Smooth muscle cell (in vitro differentiated cells): Measurements from ENCODE around the gene SETSIP. TPM values are rescaled to one million over a fixed set of nuclear protein-coding genes. Genes with fewer than 3 reads are reported as not detected.

Experiments used
- DNase-seq: peaks from one replicate; lab custom pipeline; 2025; ENCODE audit not compliant: unreplicated experiment; lab: John Stamatoyannopoulos, UW
- H2AFZ ChIP-seq: fragments of 200-600 bp; sonication (generic); 2 replicates; pipeline ENCODE4 v1.6.0; 2016; ENCODE audit warnings: antibody characterized with exemption, low read depth, mild to moderate bottlenecking
- H3F3A ChIP-seq: fragments of 200-600 bp; sonication (generic); 2 replicates; pipeline ENCODE4 v1.6.0; 2017; ENCODE audit warnings: antibody characterized with exemption, low read depth
- H3K27ac ChIP-seq: fragments of 200-600 bp; sonication (generic); 2 replicates; pipeline ENCODE4 v1.5.1; 2016; ENCODE audit warnings: low read depth, mild to moderate bottlenecking
- H3K27me3 ChIP-seq: fragments of 200-600 bp; sonication (generic); 2 replicates; pipeline ENCODE4 v1.6.1; 2016; ENCODE audit warnings: low read depth, mild to moderate bottlenecking
- H3K36me3 ChIP-seq: fragments of 200-600 bp; sonication (generic); 2 replicates; pipeline ENCODE4 v1.5.1; 2016; ENCODE audit warnings: low read depth
- H3K4me1 ChIP-seq: fragments of 200-600 bp; sonication (generic); 2 replicates; pipeline ENCODE4 v1.5.1; 2016; ENCODE audit warnings: low read depth
- H3K4me2 ChIP-seq: fragments of 200-600 bp; sonication (generic); 2 replicates; pipeline ENCODE4 v1.6.0; 2016; ENCODE audit warnings: mild to moderate bottlenecking
- H3K4me3 ChIP-seq: fragments of 200-600 bp; sonication (generic); 2 replicates; pipeline ENCODE4 v1.5.1; 2016; ENCODE audit warnings: mild to moderate bottlenecking
- H3K79me2 ChIP-seq: fragments of 200-600 bp; sonication (generic); 2 replicates; pipeline ENCODE4 v1.6.0; 2016; ENCODE audit warnings: low read depth, mild to moderate bottlenecking
- H3K9ac ChIP-seq: fragments of 200-600 bp; sonication (generic); 2 replicates; pipeline ENCODE4 v1.6.0; 2016; ENCODE audit warnings: low read depth
- H3K9me3 ChIP-seq: fragments of 200-600 bp; sonication (generic); replicated peaks from 2 replicates; pipeline ENCODE4 v1.5.1; 2016; ENCODE audit warnings: low read depth
- H4K20me1 ChIP-seq: fragments of 200-600 bp; sonication (generic); 2 replicates; pipeline ENCODE4 v1.6.0; 2016; ENCODE audit warnings: low read depth
- CTCF ChIP-seq: fragments of 200-600 bp; sonication (generic); IDR thresholded peaks from 2 replicates; pipeline ENCODE4 v1.5.1; 2017; ENCODE audit warnings: borderline replicate concordance, mild to moderate bottlenecking, antibody characterized with exemption; ENCODE audit not compliant: insufficient read depth, poor library complexity, severe bottlenecking
- WGBS: methylation state at CpG from one replicate; pipeline ENCODE4 v1.1.7; 2016; ENCODE audit warnings: low lambda C conversion rate; 5-methylcytosine and 5-hydroxymethylcytosine counted together
- polyA plus RNA-seq: library from polyadenylated mRNA; unstranded; fragments of >200 nt; fragmentation: Nextera tagmentation; extraction: Ambion mirVana; gene quantifications from 2 replicates; pipeline ENCODE4 v1.2.1, GENCODE V29; 2016
- total RNA-seq: library from RNA; depleted of rRNA; stranded (reverse); fragments of >200 nt; gene quantifications from 2 replicates; pipeline ENCODE4 v1.2.3, GENCODE V29; 2014

SETSIP gene
- total and polyA plus RNA-seq, 2 experiments from 2014 or later = not detected

- TF ChIP-seq CTCF = no peak
- 90% methylated on average over 8 of the region's 8 CpGs for WGBS
- H3K9me3 ChIP-seq = no peaks in the 10 kb centered on the region
- no peaks in the 10 kb centered on the region for H3K79me2 ChIP-seq
- no peak overlapping the region for H3K27ac ChIP-seq
- DNase-seq = no peak
- H3K4me1 ChIP-seq = no peaks in the 10 kb centered on the region
- no peaks in the 10 kb centered on the region for H3K27me3 ChIP-seq
- H3K9ac ChIP-seq = no peak overlapping the region
- no peak overlapping the region for H3K4me2 ChIP-seq
- H2AFZ ChIP-seq = no peak overlapping the region
- no peak overlapping the region for H3K4me3 ChIP-seq
- H3K36me3 ChIP-seq = no peaks in the 10 kb centered on the region
- H4K20me1 ChIP-seq = no peaks in the 10 kb centered on the region
- H3F3A ChIP-seq = no peaks in the 10 kb centered on the region
These were observed 8.9 kb downstream of the SETSIP start for GRCh38 chr1:92066321-92066720.

- WGBS = 74% methylated on average over 3 of the region's 3 CpGs
- H3K27me3 ChIP-seq = no peaks in the 10 kb centered on the region
These were observed 10.2 kb downstream of the SETSIP start for GRCh38 chr1:92065042-92065441.

GRCh38 chr1:92051948-92052347, 23.3 kb downstream of the SETSIP start:
- Histone ChIP-seq H3K79me2 (no peaks in the 10 kb centered on the region), H3K4me3 (no peak overlapping the region)

More at GRCh38 chr1:92065042-92065441, 10.2 kb downstream of the SETSIP start:
- no peaks in the 10 kb centered on the region for H3F3A ChIP-seq
- H3K9me3 ChIP-seq = no peaks in the 10 kb centered on the region
- H3K4me1 ChIP-seq = no peaks in the 10 kb centered on the region
- H3K36me3 ChIP-seq = no peaks in the 10 kb centered on the region
- no peak overlapping the region for H3K27ac ChIP-seq
- no peak for DNase-seq
- no peak overlapping the region for H3K4me3 ChIP-seq
- no peak overlapping the region for H2AFZ ChIP-seq
- H4K20me1 ChIP-seq = no peaks in the 10 kb centered on the region
- H3K79me2 ChIP-seq = no peaks in the 10 kb centered on the region
- TF ChIP-seq CTCF = no peak
- no peak overlapping the region for H3K4me2 ChIP-seq
- H3K9ac ChIP-seq = no peak overlapping the region

More at GRCh38 chr1:92051948-92052347, 23.3 kb downstream of the SETSIP start:
- no peaks in the 10 kb centered on the region for H3K36me3 ChIP-seq
- no peak overlapping the region for H2AFZ ChIP-seq
- H3K4me1 ChIP-seq = peaks cover 10% of the 10 kb centered on the region
- H3K9ac ChIP-seq = no peak overlapping the region
- no peak overlapping the region for H3K27ac ChIP-seq
- H4K20me1 ChIP-seq = no peaks in the 10 kb centered on the region
- TF ChIP-seq CTCF = no peak
- H3K9me3 ChIP-seq = no peaks in the 10 kb centered on the region
- H3K27me3 ChIP-seq = no peaks in the 10 kb centered on the region
- no peak for DNase-seq
- H3F3A ChIP-seq = no peaks in the 10 kb centered on the region
- H3K4me2 ChIP-seq = no peak overlapping the region
